ENCODE data around the gene LASP1NB.

LASP1NB gene

DNA sequence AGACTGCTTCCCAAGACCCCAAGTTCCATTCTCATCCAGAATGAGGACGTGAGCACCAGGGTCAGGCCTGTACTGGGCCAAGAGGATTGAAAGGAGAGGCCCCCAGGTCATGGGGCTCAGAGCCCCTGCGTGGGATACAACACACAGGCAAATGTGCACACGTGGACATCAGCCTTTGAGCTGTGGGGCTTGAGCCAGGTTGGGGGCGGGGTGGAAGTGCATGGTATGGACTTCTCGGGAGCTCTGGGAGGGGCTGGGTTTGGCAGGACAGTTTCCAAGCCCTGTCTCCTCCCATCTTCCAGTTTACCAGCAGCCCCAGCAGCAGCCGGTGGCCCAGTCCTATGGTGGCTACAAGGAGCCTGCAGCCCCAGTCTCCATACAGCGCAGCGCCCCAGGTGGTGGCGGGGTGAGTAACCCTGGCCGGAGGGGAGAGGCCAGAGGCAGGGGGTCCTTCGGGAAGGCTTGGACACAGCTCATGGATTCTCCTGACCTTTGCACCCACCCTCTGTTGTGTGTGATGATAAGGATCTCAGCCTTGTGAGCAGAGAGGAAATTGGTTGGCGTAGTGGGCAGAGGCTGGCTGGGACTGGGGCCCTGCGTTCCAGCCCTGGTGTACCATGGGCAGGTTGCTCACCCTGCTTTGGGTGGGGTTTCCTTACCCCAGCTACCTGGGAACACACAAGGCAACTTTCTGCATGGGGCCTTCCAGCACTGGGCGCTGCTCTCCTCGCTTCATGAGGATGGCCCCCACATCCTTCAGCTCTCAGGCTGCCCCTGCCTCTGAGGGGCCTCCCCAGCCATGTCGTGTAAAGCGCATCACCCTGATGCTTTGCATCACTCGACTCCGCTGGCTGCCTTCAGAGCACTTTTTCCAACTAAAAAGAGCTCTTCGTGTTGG lies 10.4 kb upstream of the LASP1NB start (continued):
- TF ChIP-seq ZNF12 (CRISPR knock-in tag; IDR thresholded peaks at IDR 0.05) (no peak), ARNT (IDR thresholded peaks at IDR 0.05) (no peak), KLF12 (CRISPR knock-in tag; IDR thresholded peaks at IDR 0.05; ENCODE audit: borderline replicate concordance) (no peak), SETDB1 (CRISPR knock-in tag; IDR thresholded peaks at IDR 0.05; ENCODE audit: borderline replicate concordance) (no peak), UBTF (CRISPR knock-in tag; IDR thresholded peaks at IDR 0.05) (peak; percentile 54; the same call in 1 of the 2 replicates), TP53 (CRISPR knock-in tag; conservative IDR thresholded peaks at IDR 0.05) (no peak), MTA1 (CRISPR knock-in tag; IDR thresholded peaks at IDR 0.05; ENCODE audit: borderline replicate concordance) (peak; percentile 93; the same call in 1 of the 2 replicates), ZNF776 (CRISPR knock-in tag; IDR thresholded peaks at IDR 0.05) (no peak), HDAC2 (CRISPR knock-in tag; IDR thresholded peaks at IDR 0.05) (peak; percentile 84), ZNF460 (CRISPR knock-in tag; IDR thresholded peaks at IDR 0.05; ENCODE audit: borderline replicate concordance) (no peak; the same call in 1 of the 2 replicates), ZNF724P (CRISPR knock-in tag; IDR thresholded peaks at IDR 0.05; ENCODE audit: borderline replicate concordance) (peak; percentile 83; the same call in 1 of the 2 replicates), MXD3 (CRISPR knock-in tag; IDR thresholded peaks at IDR 0.05) (no peak), ZNF572 (CRISPR knock-in tag; IDR thresholded peaks at IDR 0.05) (peak; percentile 85; the same call in 1 of the 2 replicates), ZNF33B (CRISPR knock-in tag; IDR thresholded peaks at IDR 0.05) (no peak), ZNF263 (CRISPR knock-in tag; IDR thresholded peaks at IDR 0.05) (0 out of 2 replicates have a peak, but pooled peaks have one; percentile 27), ELF3 (CRISPR knock-in tag; IDR thresholded peaks at IDR 0.05) (peak; percentile 48; the same call in 1 of the 2 replicates), MNT (IDR thresholded peaks at IDR 0.05) (no peak)
- TF ChIP-seq, protein P1, sequence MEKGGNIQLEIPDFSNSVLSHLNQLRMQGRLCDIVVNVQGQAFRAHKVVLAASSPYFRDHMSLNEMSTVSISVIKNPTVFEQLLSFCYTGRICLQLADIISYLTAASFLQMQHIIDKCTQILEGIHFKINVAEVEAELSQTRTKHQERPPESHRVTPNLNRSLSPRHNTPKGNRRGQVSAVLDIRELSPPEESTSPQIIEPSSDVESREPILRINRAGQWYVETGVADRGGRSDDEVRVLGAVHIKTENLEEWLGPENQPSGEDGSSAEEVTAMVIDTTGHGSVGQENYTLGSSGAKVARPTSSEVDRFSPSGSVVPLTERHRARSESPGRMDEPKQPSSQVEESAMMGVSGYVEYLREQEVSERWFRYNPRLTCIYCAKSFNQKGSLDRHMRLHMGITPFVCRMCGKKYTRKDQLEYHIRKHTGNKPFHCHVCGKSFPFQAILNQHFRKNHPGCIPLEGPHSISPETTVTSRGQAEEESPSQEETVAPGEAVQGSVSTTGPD (CRISPR knock-in tag; IDR thresholded peaks at IDR 0.05), result no peak; the same call in 1 of the 2 replicates
- TF ChIP-seq, protein P2, sequence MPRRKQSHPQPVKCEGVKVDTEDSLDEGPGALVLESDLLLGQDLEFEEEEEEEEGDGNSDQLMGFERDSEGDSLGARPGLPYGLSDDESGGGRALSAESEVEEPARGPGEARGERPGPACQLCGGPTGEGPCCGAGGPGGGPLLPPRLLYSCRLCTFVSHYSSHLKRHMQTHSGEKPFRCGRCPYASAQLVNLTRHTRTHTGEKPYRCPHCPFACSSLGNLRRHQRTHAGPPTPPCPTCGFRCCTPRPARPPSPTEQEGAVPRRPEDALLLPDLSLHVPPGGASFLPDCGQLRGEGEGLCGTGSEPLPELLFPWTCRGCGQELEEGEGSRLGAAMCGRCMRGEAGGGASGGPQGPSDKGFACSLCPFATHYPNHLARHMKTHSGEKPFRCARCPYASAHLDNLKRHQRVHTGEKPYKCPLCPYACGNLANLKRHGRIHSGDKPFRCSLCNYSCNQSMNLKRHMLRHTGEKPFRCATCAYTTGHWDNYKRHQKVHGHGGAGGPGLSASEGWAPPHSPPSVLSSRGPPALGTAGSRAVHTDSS (CRISPR knock-in tag; conservative IDR thresholded peaks at IDR 0.05), result no peak
- TF ChIP-seq, protein P3, sequence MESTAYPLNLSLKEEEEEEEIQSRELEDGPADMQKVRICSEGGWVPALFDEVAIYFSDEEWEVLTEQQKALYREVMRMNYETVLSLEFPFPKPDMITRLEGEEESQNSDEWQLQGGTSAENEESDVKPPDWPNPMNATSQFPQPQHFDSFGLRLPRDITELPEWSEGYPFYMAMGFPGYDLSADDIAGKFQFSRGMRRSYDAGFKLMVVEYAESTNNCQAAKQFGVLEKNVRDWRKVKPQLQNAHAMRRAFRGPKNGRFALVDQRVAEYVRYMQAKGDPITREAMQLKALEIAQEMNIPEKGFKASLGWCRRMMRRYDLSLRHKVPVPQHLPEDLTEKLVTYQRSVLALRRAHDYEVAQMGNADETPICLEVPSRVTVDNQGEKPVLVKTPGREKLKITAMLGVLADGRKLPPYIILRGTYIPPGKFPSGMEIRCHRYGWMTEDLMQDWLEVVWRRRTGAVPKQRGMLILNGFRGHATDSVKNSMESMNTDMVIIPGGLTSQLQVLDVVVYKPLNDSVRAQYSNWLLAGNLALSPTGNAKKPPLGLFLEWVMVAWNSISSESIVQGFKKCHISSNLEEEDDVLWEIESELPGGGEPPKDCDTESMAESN (CRISPR knock-in tag; conservative IDR thresholded peaks at IDR 0.05), result peak; percentile 74; the same call in 1 of the 2 replicates

Data from HepG2 (cell line).